Liver (tissue), 9 donors: Measurements from ENCODE around the gene TMEM61. TPM values are rescaled to one million over a fixed set of nuclear protein-coding genes. Genes with fewer than 3 reads are reported as not detected.

ENCODE experiments used
- DNase-seq: peaks from one replicate; pipeline ENCODE4 v3.0.0-alpha.2; 2017; ENCODE audit warnings: low spot score
- H3K27ac ChIP-seq, 2 donors: one replicate each; pipeline ENCODE4 v1.7.0; 2013; ENCODE audit warnings: inconsistent platforms in 2 of 2, low read length in 2 of 2, control low read depth in 1 of 2, low read depth in 1 of 2, mild to moderate bottlenecking in 1 of 2
- H3K27me3 ChIP-seq, 4 donors: one replicate each; pipeline versions ENCODE4 v1.6.1 to v1.7.0; 2013; ENCODE audit warnings: low read length in 3 of 4, inconsistent platforms in 1 of 4, mild to moderate bottlenecking in 1 of 4, moderate library complexity in 1 of 4; ENCODE audit not compliant: control insufficient read depth in 4 of 4, insufficient read depth in 4 of 4
- H3K36me3 ChIP-seq, 4 donors: one replicate each; pipeline versions ENCODE4 v1.6.1 to v1.7.0; 2013; ENCODE audit warnings: low read length in 3 of 4, mild to moderate bottlenecking in 3 of 4, low read depth in 1 of 4, moderate library complexity in 1 of 4; ENCODE audit not compliant: control insufficient read depth in 4 of 4, insufficient read depth in 3 of 4
- H3K4me1 ChIP-seq, 4 donors: one replicate each; pipeline versions ENCODE4 v1.6.1 to v1.7.0; 2013; ENCODE audit warnings: low read length in 3 of 4, mild to moderate bottlenecking in 3 of 4, moderate library complexity in 1 of 4; ENCODE audit not compliant: control insufficient read depth in 4 of 4, insufficient read depth in 4 of 4
- H3K4me3 ChIP-seq, 3 donors: one replicate each; pipeline versions ENCODE4 v1.6.1 to v1.7.0; 2013; ENCODE audit warnings: low read length in 3 of 3, control low read depth in 1 of 3, low read depth in 1 of 3, mild to moderate bottlenecking in 1 of 3
- H3K9ac ChIP-seq, 2 donors: one replicate each; pipeline ENCODE4 v1.7.0; 2013; ENCODE audit warnings: low read length in 2 of 2, mild to moderate bottlenecking in 2 of 2, moderate library complexity in 2 of 2, control low read depth in 1 of 2, low read depth in 1 of 2
- H3K9me3 ChIP-seq, 4 donors: one replicate each; pipeline versions ENCODE4 v1.6.1 to v1.7.0; 2013; ENCODE audit warnings: low read length in 3 of 4; ENCODE audit not compliant: control insufficient read depth in 4 of 4
- ATF3 ChIP-seq: IDR thresholded peaks from 2 replicates; pipeline ENCODE4 v1.6.1; 2016; ENCODE audit warnings: antibody characterized with exemption
- CTCF ChIP-seq: fragments of 150-350 bp; IDR thresholded peaks from 2 replicates; pipeline ENCODE4 v1.5.1; 2017; ENCODE audit warnings: improper control_type of control experiment, low read depth, low read length; ENCODE audit not compliant: missing input control
- EGR1 ChIP-seq, 2 donors: IDR thresholded peaks; 2 replicates each; pipeline ENCODE4 v1.6.1; 2016 to 2018; ENCODE audit warnings: antibody characterized with exemption in 2 of 2, low read depth in 2 of 2
- FOXA1 ChIP-seq: IDR thresholded peaks from 2 replicates; pipeline ENCODE4 v1.6.1; 2016; ENCODE audit warnings: antibody characterized with exemption
- FOXA2 ChIP-seq: IDR thresholded peaks from 2 replicates; pipeline ENCODE4 v1.6.1; 2016; ENCODE audit warnings: antibody characterized with exemption
- GABPA ChIP-seq, 2 donors: IDR thresholded peaks in 1 of 2; conservative IDR thresholded peaks in 1 of 2; 2 replicates each; pipeline ENCODE4 v1.6.1; 2016; ENCODE audit warnings: antibody characterized with exemption in 2 of 2, mild to moderate bottlenecking in 1 of 2, moderate library complexity in 1 of 2
- HNF4A ChIP-seq, 2 donors: conservative IDR thresholded peaks; 2 replicates each; pipeline ENCODE4 v1.6.1; 2016; ENCODE audit warnings: antibody characterized with exemption in 2 of 2, mild to moderate bottlenecking in 2 of 2
- HNF4G ChIP-seq: IDR thresholded peaks from 2 replicates; pipeline ENCODE4 v1.6.1; 2016; ENCODE audit warnings: antibody characterized with exemption
- JUND ChIP-seq, 2 donors: IDR thresholded peaks; 2 replicates each; pipeline ENCODE4 v1.6.1; 2016; ENCODE audit warnings: antibody characterized with exemption in 2 of 2
- MAX ChIP-seq: IDR thresholded peaks from 2 replicates; pipeline ENCODE4 v1.6.1; 2016; ENCODE audit warnings: antibody characterized with exemption
- NR2F2 ChIP-seq: IDR thresholded peaks from 2 replicates; pipeline ENCODE4 v1.6.1; 2016; ENCODE audit warnings: antibody characterized with exemption
- REST ChIP-seq: IDR thresholded peaks from 2 replicates; pipeline ENCODE4 v1.6.1; 2016; ENCODE audit warnings: antibody characterized with exemption, mild to moderate bottlenecking
- RXRA ChIP-seq, 2 donors: IDR thresholded peaks; 2 replicates each; pipeline ENCODE4 v1.6.1; 2017 to 2018; ENCODE audit warnings: antibody characterized with exemption in 2 of 2, mild to moderate bottlenecking in 1 of 2
- SP1 ChIP-seq: IDR thresholded peaks from 2 replicates; pipeline ENCODE4 v1.6.1; 2018; ENCODE audit warnings: antibody characterized with exemption, mild to moderate bottlenecking
- TAF1 ChIP-seq: conservative IDR thresholded peaks from 2 replicates; pipeline ENCODE4 v1.6.1; 2016; ENCODE audit warnings: antibody characterized with exemption, mild to moderate bottlenecking
- YY1 ChIP-seq: IDR thresholded peaks from 2 replicates; pipeline ENCODE4 v1.6.1; 2016; ENCODE audit warnings: antibody characterized with exemption, mild to moderate bottlenecking
- ZBTB33 ChIP-seq: IDR thresholded peaks from 2 replicates; pipeline ENCODE4 v1.6.1; 2016; ENCODE audit warnings: antibody characterized with exemption
- WGBS: extraction: QIAGEN DNeasy Blood & Tissue Kit; methylation state at CpG from one replicate; pipeline ENCODE4 v1.1.7; 2013; 5-methylcytosine and 5-hydroxymethylcytosine counted together
- polyA plus RNA-seq, 2 donors: library from polyadenylated mRNA; stranded (reverse) in 1 of 2; unstranded in 1 of 2; fragments of 200-250 nt in 1 of 2; fragments of >200 nt in 1 of 2; fragmentation: Nextera tagmentation in 1 of 2; extraction: Ambion mirVana in 1 of 2; gene quantifications; one replicate each; pipeline versions ENCODE4 v1.2.1 to v1.2.3, GENCODE V29; 2013 to 2015
- total RNA-seq, 2 donors: library from RNA; depleted of rRNA; stranded (reverse); fragments of >200 nt; gene quantifications; one replicate each; pipeline ENCODE4 v1.2.3, GENCODE V29; 2014
- donor health status: healthy.
- donor health status: healthy.
- donor health status: healthy.
- donor health status: healthy.
- donor health status: healthy.

The TMEM61 gene
- total and polyA plus RNA-seq, 4 donors, result not detected

- TF ChIP-seq NR2F2 (no peak), ATF3 (no peak), RXRA (IDR thresholded peaks at IDR 0.05) (no peak)
- H3K27me3 ChIP-seq, result no peaks in the 10 kb centered on the region
- H3K9ac ChIP-seq, result no peak overlapping the region
- H3K36me3 ChIP-seq, result no peaks in the 10 kb centered on the region
- no peak overlapping the region for H3K4me3 ChIP-seq
- DNase-seq, result no peak
- no peaks in the 10 kb centered on the region for H3K4me1 ChIP-seq
- no peak overlapping the region for H3K27ac ChIP-seq
- WGBS, result 94% methylated on average over 7 of the region's 7 CpGs
- H3K9me3 ChIP-seq, result no peaks in the 10 kb centered on the region
These were observed 30.4 kb downstream of the TMEM61 start for GRCh38 chr1:55010887-55011217.

GRCh38 chr1:55012661-55013060 is 32.2 kb downstream of the TMEM61 start:
- Histone ChIP-seq H3K36me3 (no peaks in the 10 kb centered on the region), H3K4me1 (no peaks in the 10 kb centered on the region), H3K4me3 (no peak overlapping the region), H3K27me3 (no peaks in the 10 kb centered on the region), H3K27ac (no peak overlapping the region), H3K9me3 (no peaks in the 10 kb centered on the region), H3K9ac (no peak overlapping the region)
- 79% methylated on average over 1 of the region's 1 CpG for WGBS
- no peak for DNase-seq
- TF ChIP-seq FOXA1 (no peak), ZBTB33 (no peak), FOXA2 (no peak), TAF1 (no peak), NR2F2 (no peak), REST (no peak), ATF3 (no peak), CTCF (no peak), MAX (no peak), RXRA (IDR thresholded peaks at IDR 0.05) (no peak), HNF4A (conservative IDR thresholded peaks at IDR 0.05) (no peak), JUND (IDR thresholded peaks at IDR 0.05) (no peak), YY1 (no peak), SP1 (no peak), HNF4G (no peak), EGR1 (IDR thresholded peaks at IDR 0.05; ENCODE audit: low read depth in 2 of 2) (no peak), GABPA (IDR thresholded peaks at IDR 0.05 in 1 of 2, conservative IDR thresholded peaks at IDR 0.05 in 1 of 2) (no peak)
